NCI-H345 treated with DMSO at 0.1 percent for 48 hours (cell line): ENCODE measurements around the gene FGL2.
"Not testable (repeated sequence)": the region's sequence is repeated elsewhere in the genome, so short reads cannot be mapped to it uniquely, and the experiment has no call there.

ENCODE experiments used
- DNase-seq: peaks from one replicate; lab custom pipeline; 2025; ENCODE audit not compliant: unreplicated experiment; lab: John Stamatoyannopoulos, UW

Gene FGL2

GRCh38 chr7:77171073-77171472, 28.5 kb downstream of the FGL2 start:
- DNase-seq = not testable (repeated sequence)

- DNase-seq = no peak
Observed at GRCh38 chr7:77157446-77157845, 42.2 kb downstream of the FGL2 start.

GRCh38 chr7:77157034-77157433, 42.6 kb downstream of the FGL2 start:
- DNase-seq = not testable (repeated sequence)

DNA sequence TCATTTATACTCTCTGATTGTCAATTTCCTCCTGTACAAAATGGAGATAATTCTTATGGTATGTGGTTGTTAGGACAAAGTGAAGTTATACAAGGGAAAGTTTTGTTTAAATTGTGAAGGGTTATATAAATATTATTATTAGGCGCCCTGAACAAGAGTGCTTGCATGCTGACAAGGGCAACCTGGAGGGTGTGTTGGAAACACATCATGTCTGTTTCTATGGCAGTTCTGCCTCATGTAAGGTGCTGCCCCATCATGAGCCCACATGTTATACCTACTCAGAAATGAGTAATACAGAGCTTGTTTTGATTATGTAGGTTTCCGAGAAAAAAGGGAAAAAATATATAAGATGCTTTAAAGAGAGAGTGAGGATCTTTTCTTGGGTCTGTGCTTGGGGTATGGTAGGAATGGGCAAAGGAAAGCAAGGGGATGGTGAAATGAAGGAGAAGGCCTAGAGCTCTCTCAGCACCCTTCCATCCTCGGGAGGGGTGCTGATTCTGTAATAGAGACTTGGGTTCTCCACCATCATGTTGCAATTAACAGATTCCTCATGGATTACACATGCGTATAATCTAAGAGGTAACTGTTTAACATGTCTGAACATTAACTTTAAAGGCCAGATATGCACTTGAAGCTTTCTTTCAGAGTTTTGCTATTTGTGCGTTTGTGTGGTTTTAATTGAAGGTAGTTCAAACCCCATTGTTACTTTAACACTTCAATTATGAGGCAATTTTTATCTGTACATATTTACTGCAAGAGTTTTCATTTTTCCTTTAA, 43.8 kb downstream of the FGL2 start:
- not testable (repeated sequence) for DNase-seq

DNA sequence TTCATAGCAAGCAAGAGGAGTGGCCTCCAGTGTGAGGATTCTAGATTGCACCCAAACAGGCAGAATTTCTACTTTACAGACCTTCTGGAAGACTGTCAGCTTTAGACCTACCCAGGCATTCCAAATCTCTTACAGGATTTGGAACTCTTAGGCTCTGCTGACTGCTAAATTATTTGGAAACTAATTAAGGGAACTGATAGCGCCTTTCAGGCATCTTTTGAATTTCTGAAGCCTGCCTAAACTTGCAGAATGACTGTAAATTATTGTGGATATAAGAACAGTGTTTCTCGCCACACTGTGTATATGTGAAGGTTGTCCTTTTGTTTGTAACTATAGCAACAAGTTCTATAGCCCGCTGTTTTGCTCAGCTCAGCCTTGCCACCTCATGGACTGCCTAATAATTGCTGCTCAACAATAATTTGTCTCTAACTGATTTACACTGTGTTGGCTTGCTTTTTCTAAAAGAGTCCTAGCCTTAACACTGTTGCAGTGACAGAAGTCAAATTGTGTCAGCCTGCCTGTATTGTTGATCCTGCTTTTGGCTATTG, 44.6 kb downstream of the FGL2 start:
- not testable (repeated sequence) for DNase-seq

GRCh38 chr7:77152232-77152631, 47.4 kb downstream of the FGL2 start:
- not testable (repeated sequence) for DNase-seq
